ENCODE measurements around the gene FAM204A. TPM values are rescaled to one million over a fixed set of nuclear protein-coding genes. Genes with fewer than 3 reads are reported as not detected.

FAM204A gene
- total RNA-seq, 4 donors from 2014 or later: 6.8 to 99.0 (median 51.3) TPM

GRCh38 chr10:118333871-118334270 is 8.3 kb downstream of the FAM204A start:
- no peak overlapping the region for H3K27ac ChIP-seq
- H3K4me1 ChIP-seq: peaks cover 0 to 2% of the 10 kb centered on the region in 2 donors
- H3K36me3 ChIP-seq: no peaks in the 10 kb centered on the region
- intact Hi-C loops (cut with DNase I; ENCODE audit: low total_unique reads): no loop called here
- TF ChIP-seq POLR2A (IDR thresholded peaks at IDR 0.05): no peak
- TF ChIP-seq CTCF (IDR thresholded peaks at IDR 0.05): no peak
- H3K27me3 ChIP-seq: no peaks in the 10 kb centered on the region
- no peaks in the 10 kb centered on the region for H3K9me3 ChIP-seq
- H3K4me3 ChIP-seq: no peak overlapping the region
- no peak for DNase-seq

GRCh38 chr10:118332948-118333710 is 9.0 kb downstream of the FAM204A start:
- intact Hi-C loops (cut with DNase I; ENCODE audit: low total_unique reads): no loop called here
- no peak for DNase-seq
- Histone ChIP-seq H3K27me3 (no peaks in the 10 kb centered on the region), H3K27ac (no peak overlapping the region), H3K4me3 (no peak overlapping the region), H3K36me3 (no peaks in the 10 kb centered on the region), H3K4me1 (no peaks in the 10 kb centered on the region), H3K9me3 (no peaks in the 10 kb centered on the region)
- no peak for TF ChIP-seq CTCF (IDR thresholded peaks at IDR 0.05)
- TF ChIP-seq POLR2A (IDR thresholded peaks at IDR 0.05): no peak

GRCh38 chr10:118332236-118332635 is 9.9 kb downstream of the FAM204A start:
- H3K9me3 ChIP-seq: no peaks in the 10 kb centered on the region
- no peaks in the 10 kb centered on the region for H3K4me1 ChIP-seq
- H3K36me3 ChIP-seq: no peaks in the 10 kb centered on the region
- no peak for TF ChIP-seq POLR2A (IDR thresholded peaks at IDR 0.05)
- TF ChIP-seq CTCF (IDR thresholded peaks at IDR 0.05): no peak
- H3K4me3 ChIP-seq: no peak overlapping the region
- no peaks in the 10 kb centered on the region for H3K27me3 ChIP-seq
- intact Hi-C loops (cut with DNase I; ENCODE audit: low total_unique reads): no loop called here
- no peak overlapping the region for H3K27ac ChIP-seq
- DNase-seq: no peak

GRCh38 chr10:118330295-118331076 is 11.6 kb downstream of the FAM204A start:
- H3K27me3 ChIP-seq: no peaks in the 10 kb centered on the region
- H3K36me3 ChIP-seq: no peaks in the 10 kb centered on the region
- TF ChIP-seq CTCF (IDR thresholded peaks at IDR 0.05) (no peak), POLR2A (IDR thresholded peaks at IDR 0.05) (no peak)
- DNase-seq: no peak
- H3K4me3 ChIP-seq: no peak overlapping the region
- H3K4me1 ChIP-seq: no peaks in the 10 kb centered on the region
- intact Hi-C loops (cut with DNase I; ENCODE audit: low total_unique reads): no loop called here
- H3K27ac ChIP-seq: no peak overlapping the region
- no peaks in the 10 kb centered on the region for H3K9me3 ChIP-seq

GRCh38 chr10:118324140-118324539 is 18.0 kb downstream of the FAM204A start:
- Histone ChIP-seq H3K4me3 (no peak overlapping the region), H3K36me3 (no peaks in the 10 kb centered on the region)
- intact Hi-C loops (cut with DNase I; ENCODE audit: low total_unique reads): no loop called here

More at GRCh38 chr10:118324140-118324539, 18.0 kb downstream of the FAM204A start:
- DNase-seq: no peak
- Histone ChIP-seq H3K4me1 (no peaks in the 10 kb centered on the region), H3K27ac (no peak overlapping the region), H3K27me3 (no peaks in the 10 kb centered on the region), H3K9me3 (no peaks in the 10 kb centered on the region)
- TF ChIP-seq CTCF (IDR thresholded peaks at IDR 0.05) (no peak), POLR2A (IDR thresholded peaks at IDR 0.05) (no peak)

All from uterus (tissue), 4 donors.